ENCODE measurements around the gene VWA5B2. TPM values are rescaled to one million over a fixed set of nuclear protein-coding genes. Genes with fewer than 3 reads are reported as not detected.

Gene VWA5B2
- total RNA-seq, 1 experiment from 2014 or later = 0.44 TPM

GRCh38 chr3:184234671-184235380, 5.4 kb downstream of the VWA5B2 start:
- Mint-ChIP-seq H3K4me1 (peaks cover 6% of the 10 kb centered on the region; the same call in 1 of the 2 replicates), H3K9me3 (no peaks in the 10 kb centered on the region), H3K27me3 (ENCODE audit: low read depth) (peaks cover 40% of the 10 kb centered on the region), H3K36me3 (no peaks in the 10 kb centered on the region), H3K27ac (no peak overlapping the region), H3K4me3 (no peak overlapping the region)
- CTCF ChIA-PET = interaction anchor here (0.6 kb wide), 1 partner anchor 203 kb away, joined by 6 read pairs; the partner anchor contains the start of gene HTR3D
- POLR2A ChIA-PET = no interaction called here
- DNase-seq (ENCODE audit: low spot score) (no peak), ATAC-seq (no peak)
- TF ChIP-seq E2F4 (CRISPR knock-in tag; IDR thresholded peaks at IDR 0.05; ENCODE audit: borderline replicate concordance, low read depth) = no peak
- no peak for TF ChIP-seq AFF4 (CRISPR knock-in tag; IDR thresholded peaks at IDR 0.05; ENCODE audit: borderline replicate concordance)
- no peak for TF ChIP-seq STAT6 (CRISPR knock-in tag; conservative IDR thresholded peaks at IDR 0.05; ENCODE audit: low read depth)
- TF ChIP-seq USF1 (CRISPR knock-in tag; IDR thresholded peaks at IDR 0.05) = no peak
- TF ChIP-seq MXD4 (CRISPR knock-in tag; IDR thresholded peaks at IDR 0.05; ENCODE audit: borderline replicate concordance) = no peak
- TF ChIP-seq MAX (CRISPR knock-in tag; IDR thresholded peaks at IDR 0.05) = no peak
- no peak for TF ChIP-seq ELF4 (CRISPR knock-in tag; IDR thresholded peaks at IDR 0.05; ENCODE audit: low read depth)
- TF ChIP-seq ZNF532 (CRISPR knock-in tag; IDR thresholded peaks at IDR 0.05; ENCODE audit: borderline replicate concordance) = no peak
- TF ChIP-seq ZNF425 (CRISPR knock-in tag; conservative IDR thresholded peaks at IDR 0.05) = no peak
- no peak for TF ChIP-seq NR3C1 (CRISPR knock-in tag; conservative IDR thresholded peaks at IDR 0.05; ENCODE audit: low read depth)
- no peak for TF ChIP-seq NFYB (CRISPR knock-in tag; conservative IDR thresholded peaks at IDR 0.05; ENCODE audit: low read depth)
- no peak for TF ChIP-seq JUN (CRISPR knock-in tag; IDR thresholded peaks at IDR 0.05)

Data from WTC11 (cell line).